Measurements from ENCODE around the gene CUTA. TPM values are rescaled to one million over a fixed set of nuclear protein-coding genes. Genes with fewer than 3 reads are reported as not detected.

Gene CUTA
- polyA plus RNA-seq, 1 of the 3 experiments (the other 2 are of a cell fraction): 444 TPM

GRCh38 chr6:33417903-33418689 lies at the start of gene CUTA (continued):
- TF ChIP-seq MXI1 (IDR thresholded peaks at IDR 0.05; ENCODE audit: low read depth, low read length): peak; percentile 95
- no peak for TF ChIP-seq FOXJ3 (CRISPR knock-in tag; IDR thresholded peaks at IDR 0.05)
- TF ChIP-seq GATA2 (CRISPR knock-in tag; IDR thresholded peaks at IDR 0.05): no peak
- peak; percentile 89 for TF ChIP-seq ELF1 (IDR thresholded peaks at IDR 0.05)
- 0 out of 2 replicates have a peak, but pooled peaks have one; percentile 39 for TF ChIP-seq YY1 (IDR thresholded peaks at IDR 0.05; ENCODE audit: low read depth)
- peak; percentile 72 for TF ChIP-seq GABPA (IDR thresholded peaks at IDR 0.05; ENCODE audit: low read depth)
- TF ChIP-seq SMC3 (IDR thresholded peaks at IDR 0.05; ENCODE audit: low read depth, low read length): no peak
- peak; percentile 99 for TF ChIP-seq USF1 (IDR thresholded peaks at IDR 0.05; ENCODE audit: borderline replicate concordance, low read depth)
- no peak; the same call in 1 of the 2 replicates for TF ChIP-seq JUND (IDR thresholded peaks at IDR 0.05)
- TF ChIP-seq SIN3A (IDR thresholded peaks at IDR 0.05; ENCODE audit: borderline replicate concordance, low read depth, low read length): 0 out of 2 replicates have a peak, but pooled peaks have one; percentile 34
- TF ChIP-seq, protein P1, sequence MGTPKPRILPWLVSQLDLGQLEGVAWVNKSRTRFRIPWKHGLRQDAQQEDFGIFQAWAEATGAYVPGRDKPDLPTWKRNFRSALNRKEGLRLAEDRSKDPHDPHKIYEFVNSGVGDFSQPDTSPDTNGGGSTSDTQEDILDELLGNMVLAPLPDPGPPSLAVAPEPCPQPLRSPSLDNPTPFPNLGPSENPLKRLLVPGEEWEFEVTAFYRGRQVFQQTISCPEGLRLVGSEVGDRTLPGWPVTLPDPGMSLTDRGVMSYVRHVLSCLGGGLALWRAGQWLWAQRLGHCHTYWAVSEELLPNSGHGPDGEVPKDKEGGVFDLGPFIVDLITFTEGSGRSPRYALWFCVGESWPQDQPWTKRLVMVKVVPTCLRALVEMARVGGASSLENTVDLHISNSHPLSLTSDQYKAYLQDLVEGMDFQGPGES (IDR thresholded peaks at IDR 0.05; ENCODE audit: low read depth, low read length): peak; percentile 40; the same call in 1 of the 2 replicates
- TF ChIP-seq POLR2AphosphoS5 (IDR thresholded peaks at IDR 0.05; ENCODE audit: low read depth, low read length): peak; percentile 61
- no peak; a peak in 1 of 4 replicates for TF ChIP-seq EP300 (IDR thresholded peaks at IDR 0.05; ENCODE audit: borderline replicate concordance in 1 of 2, low read depth in 1 of 2, low read length in 1 of 2)

DNA sequence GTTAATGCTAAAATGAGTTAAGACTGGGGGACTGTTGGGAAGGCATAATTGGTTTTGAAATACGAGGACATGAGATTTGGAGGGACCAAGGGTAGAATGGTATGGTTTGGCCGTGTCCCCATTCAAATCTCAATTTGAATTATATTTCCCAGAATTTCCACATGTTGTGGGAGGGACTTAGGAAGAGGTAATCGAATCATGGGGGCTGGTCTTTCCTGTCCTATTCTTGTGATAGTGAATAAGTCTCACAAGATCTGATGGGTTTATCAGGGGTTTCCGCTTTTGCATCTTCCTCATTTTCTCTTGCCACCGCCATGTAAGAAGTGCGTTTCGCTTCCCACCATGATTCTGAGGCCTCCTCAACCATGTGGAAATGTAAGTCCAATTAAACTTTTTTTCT lies 49.2 kb upstream of the CUTA start:
- Histone ChIP-seq H3K27ac (ENCODE audit: low read depth in 2 of 2, low read length in 1 of 2) (no peak overlapping the region), H3K9me3 (no peaks in the 10 kb centered on the region), H4K20me1 (ENCODE audit: insufficient read depth) (no peaks in the 10 kb centered on the region), H3K9ac (no peak overlapping the region), H3F3A (replicated peaks; ENCODE audit: insufficient read depth) (no peaks in the 10 kb centered on the region), H3K4me2 (no peak overlapping the region), H2AFZ (ENCODE audit: low read depth) (no peak overlapping the region), H3K4me1 (ENCODE audit: control insufficient read depth in 1 of 2, insufficient read depth in 2 of 2, low read depth in 1 of 2, low read length in 1 of 2) (no peaks in the 10 kb centered on the region), H3K4me3 (ENCODE audit: low read depth in 2 of 2, low read length in 1 of 2) (no peak overlapping the region), H3K27me3 (ENCODE audit: insufficient read depth) (no peaks in the 10 kb centered on the region), H3K79me2 (ENCODE audit: insufficient read depth) (no peaks in the 10 kb centered on the region), H3K36me3 (replicated peaks in 1 of 2; ENCODE audit: control insufficient read depth in 1 of 2, insufficient read depth in 2 of 2, low read length in 1 of 2) (no peaks in the 10 kb centered on the region), H3K9me2 (no peaks in the 10 kb centered on the region)
- WGBS (ENCODE audit: low lambda C conversion rate): 55% methylated on average over 7 of the region's 7 CpGs
- ChIA-PET POLR2A (no interaction called here), CTCF (no interaction called here)
- TF ChIP-seq RCOR1 (IDR thresholded peaks at IDR 0.05; ENCODE audit: low read length) (no peak), YY1 (IDR thresholded peaks at IDR 0.05; ENCODE audit: low read depth) (no peak), USF1 (IDR thresholded peaks at IDR 0.05; ENCODE audit: borderline replicate concordance, low read depth) (no peak), EZH2phosphoT487 (IDR thresholded peaks at IDR 0.05; ENCODE audit: borderline replicate concordance, low read depth) (no peak), JUND (IDR thresholded peaks at IDR 0.05) (no peak), MAX (IDR thresholded peaks at IDR 0.05; ENCODE audit: low read depth) (no peak), TCF12 (IDR thresholded peaks at IDR 0.05) (no peak), RFX5 (IDR thresholded peaks at IDR 0.05; ENCODE audit: low read length) (no peak), EP300 (IDR thresholded peaks at IDR 0.05; ENCODE audit: borderline replicate concordance in 1 of 2, low read depth in 1 of 2, low read length in 1 of 2) (no peak), RAD21 (IDR thresholded peaks at IDR 0.05; ENCODE audit: low read length) (no peak), FOXM1 (IDR thresholded peaks at IDR 0.05; ENCODE audit: low read depth) (no peak), RXRA (IDR thresholded peaks at IDR 0.05; ENCODE audit: borderline replicate concordance, low read depth) (no peak), FOXJ3 (CRISPR knock-in tag; IDR thresholded peaks at IDR 0.05) (no peak), POLR2AphosphoS5 (IDR thresholded peaks at IDR 0.05; ENCODE audit: low read depth, low read length) (no peak), GATA2 (CRISPR knock-in tag; IDR thresholded peaks at IDR 0.05) (no peak)
- TF ChIP-seq, protein P1 (IDR thresholded peaks at IDR 0.05; ENCODE audit: low read depth, low read length): no peak
- TF ChIP-seq, protein P2, sequence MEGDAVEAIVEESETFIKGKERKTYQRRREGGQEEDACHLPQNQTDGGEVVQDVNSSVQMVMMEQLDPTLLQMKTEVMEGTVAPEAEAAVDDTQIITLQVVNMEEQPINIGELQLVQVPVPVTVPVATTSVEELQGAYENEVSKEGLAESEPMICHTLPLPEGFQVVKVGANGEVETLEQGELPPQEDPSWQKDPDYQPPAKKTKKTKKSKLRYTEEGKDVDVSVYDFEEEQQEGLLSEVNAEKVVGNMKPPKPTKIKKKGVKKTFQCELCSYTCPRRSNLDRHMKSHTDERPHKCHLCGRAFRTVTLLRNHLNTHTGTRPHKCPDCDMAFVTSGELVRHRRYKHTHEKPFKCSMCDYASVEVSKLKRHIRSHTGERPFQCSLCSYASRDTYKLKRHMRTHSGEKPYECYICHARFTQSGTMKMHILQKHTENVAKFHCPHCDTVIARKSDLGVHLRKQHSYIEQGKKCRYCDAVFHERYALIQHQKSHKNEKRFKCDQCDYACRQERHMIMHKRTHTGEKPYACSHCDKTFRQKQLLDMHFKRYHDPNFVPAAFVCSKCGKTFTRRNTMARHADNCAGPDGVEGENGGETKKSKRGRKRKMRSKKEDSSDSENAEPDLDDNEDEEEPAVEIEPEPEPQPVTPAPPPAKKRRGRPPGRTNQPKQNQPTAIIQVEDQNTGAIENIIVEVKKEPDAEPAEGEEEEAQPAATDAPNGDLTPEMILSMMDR (IDR thresholded peaks at IDR 0.05): no peak
- TF ChIP-seq, protein P3, sequence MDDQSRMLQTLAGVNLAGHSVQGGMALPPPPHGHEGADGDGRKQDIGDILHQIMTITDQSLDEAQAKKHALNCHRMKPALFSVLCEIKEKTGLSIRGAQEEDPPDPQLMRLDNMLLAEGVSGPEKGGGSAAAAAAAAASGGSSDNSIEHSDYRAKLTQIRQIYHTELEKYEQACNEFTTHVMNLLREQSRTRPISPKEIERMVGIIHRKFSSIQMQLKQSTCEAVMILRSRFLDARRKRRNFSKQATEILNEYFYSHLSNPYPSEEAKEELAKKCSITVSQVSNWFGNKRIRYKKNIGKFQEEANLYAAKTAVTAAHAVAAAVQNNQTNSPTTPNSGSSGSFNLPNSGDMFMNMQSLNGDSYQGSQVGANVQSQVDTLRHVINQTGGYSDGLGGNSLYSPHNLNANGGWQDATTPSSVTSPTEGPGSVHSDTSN (IDR thresholded peaks at IDR 0.05): no peak
- DNase-seq: no peak

Measured in SK-N-SH (cell line).